Testis (tissue), 2 donors: ENCODE data around the gene RDH13.

Experiments
- POLR2A ChIP-seq: fragments of 450-650 bp; IDR thresholded peaks from one replicate; pipeline ENCODE4 v1.6.1; 2017; ENCODE audit warnings: antibody characterized with exemption, mild to moderate bottlenecking, moderate library complexity
- TF ChIP-seq, protein P1 (sequence below), 3 experiments: fragments of 450-650 bp in 2 of 3; fragments of 200-600 bp in 1 of 3; sonication (generic) in 1 of 3; IDR thresholded peaks; one replicate each; pipeline ENCODE4 v1.5.1; 2016 to 2019; ENCODE audit warnings: antibody characterized with exemption in 3 of 3, mild to moderate bottlenecking in 2 of 3, moderate library complexity in 1 of 3

DNA sequence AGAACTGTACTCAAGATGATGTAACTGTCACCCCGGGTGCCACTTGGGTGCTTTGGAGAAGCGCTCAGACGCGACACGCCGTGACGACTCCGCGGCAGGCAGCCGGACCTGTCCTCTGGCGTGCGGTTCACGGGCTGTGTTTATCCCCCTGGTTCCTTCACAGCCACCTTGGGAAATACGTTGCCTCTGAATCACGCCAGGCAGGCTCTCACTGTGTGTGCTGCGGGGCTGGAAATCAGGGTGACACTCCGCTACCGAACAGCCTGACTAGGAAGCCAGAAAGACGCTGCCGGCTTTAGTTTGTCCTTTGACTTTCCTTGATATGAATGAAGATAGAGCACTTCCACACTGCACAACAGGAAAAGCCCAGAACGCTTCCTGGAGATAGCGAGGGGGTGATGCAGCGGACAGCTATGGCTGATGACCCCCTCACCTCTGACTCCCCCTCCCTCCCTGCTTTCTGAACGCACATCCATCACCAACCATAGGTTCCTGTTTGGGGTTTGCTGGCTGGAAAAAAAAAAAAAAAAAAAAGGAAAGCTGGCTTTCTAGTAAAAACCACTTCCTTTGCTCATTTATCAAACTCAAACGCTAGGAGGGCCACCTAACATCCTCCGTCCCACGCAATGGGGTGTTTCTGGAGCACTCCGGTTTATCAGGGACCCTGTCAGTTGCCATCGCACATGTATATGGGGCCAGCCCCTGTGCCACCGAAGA is 21.2 kb downstream of the RDH13 start:
- TF ChIP-seq, protein P1, sequence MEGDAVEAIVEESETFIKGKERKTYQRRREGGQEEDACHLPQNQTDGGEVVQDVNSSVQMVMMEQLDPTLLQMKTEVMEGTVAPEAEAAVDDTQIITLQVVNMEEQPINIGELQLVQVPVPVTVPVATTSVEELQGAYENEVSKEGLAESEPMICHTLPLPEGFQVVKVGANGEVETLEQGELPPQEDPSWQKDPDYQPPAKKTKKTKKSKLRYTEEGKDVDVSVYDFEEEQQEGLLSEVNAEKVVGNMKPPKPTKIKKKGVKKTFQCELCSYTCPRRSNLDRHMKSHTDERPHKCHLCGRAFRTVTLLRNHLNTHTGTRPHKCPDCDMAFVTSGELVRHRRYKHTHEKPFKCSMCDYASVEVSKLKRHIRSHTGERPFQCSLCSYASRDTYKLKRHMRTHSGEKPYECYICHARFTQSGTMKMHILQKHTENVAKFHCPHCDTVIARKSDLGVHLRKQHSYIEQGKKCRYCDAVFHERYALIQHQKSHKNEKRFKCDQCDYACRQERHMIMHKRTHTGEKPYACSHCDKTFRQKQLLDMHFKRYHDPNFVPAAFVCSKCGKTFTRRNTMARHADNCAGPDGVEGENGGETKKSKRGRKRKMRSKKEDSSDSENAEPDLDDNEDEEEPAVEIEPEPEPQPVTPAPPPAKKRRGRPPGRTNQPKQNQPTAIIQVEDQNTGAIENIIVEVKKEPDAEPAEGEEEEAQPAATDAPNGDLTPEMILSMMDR (IDR thresholded peaks at IDR 0.05): no peak
- no peak for TF ChIP-seq POLR2A
